Measurements from ENCODE around the gene TM4SF4.

- TF ChIP-seq CTCF (IDR thresholded peaks at IDR 0.05; ENCODE audit: insufficient read depth, low read length, poor library complexity, severe bottlenecking) (no peak), EZH2phosphoT487 (conservative IDR thresholded peaks at IDR 0.05; ENCODE audit: low read length) (no peak)
Observed at GRCh38 chr3:149542375-149543312, 68.1 kb downstream of the TM4SF4 start.

Measured in SU-DHL-6 (cell line).